ENCODE data around the gene TMEM106B. TPM values are rescaled to one million over a fixed set of nuclear protein-coding genes. Genes with fewer than 3 reads are reported as not detected.

The TMEM106B gene
- total and polyA plus RNA-seq, 2 experiments from 2014 or later: 20.1 to 42.8 TPM

GRCh38 chr7:12173671-12174070 lies 37.4 kb upstream of the TMEM106B start:
- no peaks in the 10 kb centered on the region; the same call in 2 of the 3 replicates for H3K36me3 Mint-ChIP-seq (ENCODE audit: low read depth)
- H3K4me3 Mint-ChIP-seq: no peak overlapping the region
- no peaks in the 10 kb centered on the region for H3K4me1 Mint-ChIP-seq
- H3K4me3 ChIP-seq: no peak overlapping the region
- no peak overlapping the region for H3K27ac Mint-ChIP-seq
- H3K36me3 ChIP-seq (ENCODE audit: insufficient read depth): no peaks in the 10 kb centered on the region
- H2AFZ ChIP-seq: no peak overlapping the region
- H3K4me1 ChIP-seq (ENCODE audit: insufficient read depth): no peaks in the 10 kb centered on the region
- DNase-seq (ENCODE audit: low spot score) (no peak), ATAC-seq (no peak)
- TF ChIP-seq EZH2phosphoT487 (IDR thresholded peaks at IDR 0.05; ENCODE audit: unreplicated experiment) (no peak), ZNF331 (CRISPR knock-in tag; IDR thresholded peaks at IDR 0.05; ENCODE audit: low read depth) (no peak), EZH2 (IDR thresholded peaks at IDR 0.05; ENCODE audit: low read depth, unreplicated experiment) (no peak), CREB1 (CRISPR knock-in tag; IDR thresholded peaks at IDR 0.05; ENCODE audit: low read depth) (no peak), ETS1 (IDR thresholded peaks at IDR 0.05) (no peak), CTCF (conservative IDR thresholded peaks at IDR 0.05; ENCODE audit: low read depth in 2 of 2) (no peak), ZNF462 (CRISPR knock-in tag; IDR thresholded peaks at IDR 0.05) (no peak), REST (IDR thresholded peaks at IDR 0.05; ENCODE audit: unreplicated experiment) (no peak), STAT1 (IDR thresholded peaks at IDR 0.05; ENCODE audit: unreplicated experiment) (no peak), POLR2AphosphoS5 (IDR thresholded peaks at IDR 0.05; ENCODE audit: low read depth) (no peak), NANOG (IDR thresholded peaks at IDR 0.05; ENCODE audit: borderline replicate concordance) (no peak), ZNF114 (CRISPR knock-in tag; IDR thresholded peaks at IDR 0.05) (no peak)
- H3K79me2 ChIP-seq (replicated peaks; ENCODE audit: insufficient read depth): no peaks in the 10 kb centered on the region
- no peaks in the 10 kb centered on the region for H3K27me3 Mint-ChIP-seq (ENCODE audit: insufficient read depth, low read depth, poor library complexity)
- H3F3A ChIP-seq (replicated peaks; ENCODE audit: low read depth): no peaks in the 10 kb centered on the region
- no peaks in the 10 kb centered on the region for H4K20me1 ChIP-seq (replicated peaks; ENCODE audit: insufficient read depth)
- no peaks in the 10 kb centered on the region for H3K9me2 ChIP-seq (ENCODE audit: insufficient read depth)
- H3K27me3 ChIP-seq (ENCODE audit: insufficient read depth): no peaks in the 10 kb centered on the region
- no peak overlapping the region for H3K4me2 ChIP-seq
- H3K9me3 Mint-ChIP-seq: peaks cover 7% of the 10 kb centered on the region; the same call in 2 of the 3 replicates
- no peak overlapping the region for H3K27ac ChIP-seq (ENCODE audit: low read depth)

All from GM23338 (cell line).